Hair follicular keratinocyte (primary cell): Measurements from ENCODE around the gene PLIN4. TPM values are rescaled to one million over a fixed set of nuclear protein-coding genes. Genes with fewer than 3 reads are reported as not detected.

Experiments
- total RNA-seq: library from RNA; depleted of rRNA; stranded (reverse); fragments of >200 nt; gene quantifications from 2 replicates; pipeline ENCODE4 v1.2.3, GENCODE V29; 2015

PLIN4 gene, protein sequence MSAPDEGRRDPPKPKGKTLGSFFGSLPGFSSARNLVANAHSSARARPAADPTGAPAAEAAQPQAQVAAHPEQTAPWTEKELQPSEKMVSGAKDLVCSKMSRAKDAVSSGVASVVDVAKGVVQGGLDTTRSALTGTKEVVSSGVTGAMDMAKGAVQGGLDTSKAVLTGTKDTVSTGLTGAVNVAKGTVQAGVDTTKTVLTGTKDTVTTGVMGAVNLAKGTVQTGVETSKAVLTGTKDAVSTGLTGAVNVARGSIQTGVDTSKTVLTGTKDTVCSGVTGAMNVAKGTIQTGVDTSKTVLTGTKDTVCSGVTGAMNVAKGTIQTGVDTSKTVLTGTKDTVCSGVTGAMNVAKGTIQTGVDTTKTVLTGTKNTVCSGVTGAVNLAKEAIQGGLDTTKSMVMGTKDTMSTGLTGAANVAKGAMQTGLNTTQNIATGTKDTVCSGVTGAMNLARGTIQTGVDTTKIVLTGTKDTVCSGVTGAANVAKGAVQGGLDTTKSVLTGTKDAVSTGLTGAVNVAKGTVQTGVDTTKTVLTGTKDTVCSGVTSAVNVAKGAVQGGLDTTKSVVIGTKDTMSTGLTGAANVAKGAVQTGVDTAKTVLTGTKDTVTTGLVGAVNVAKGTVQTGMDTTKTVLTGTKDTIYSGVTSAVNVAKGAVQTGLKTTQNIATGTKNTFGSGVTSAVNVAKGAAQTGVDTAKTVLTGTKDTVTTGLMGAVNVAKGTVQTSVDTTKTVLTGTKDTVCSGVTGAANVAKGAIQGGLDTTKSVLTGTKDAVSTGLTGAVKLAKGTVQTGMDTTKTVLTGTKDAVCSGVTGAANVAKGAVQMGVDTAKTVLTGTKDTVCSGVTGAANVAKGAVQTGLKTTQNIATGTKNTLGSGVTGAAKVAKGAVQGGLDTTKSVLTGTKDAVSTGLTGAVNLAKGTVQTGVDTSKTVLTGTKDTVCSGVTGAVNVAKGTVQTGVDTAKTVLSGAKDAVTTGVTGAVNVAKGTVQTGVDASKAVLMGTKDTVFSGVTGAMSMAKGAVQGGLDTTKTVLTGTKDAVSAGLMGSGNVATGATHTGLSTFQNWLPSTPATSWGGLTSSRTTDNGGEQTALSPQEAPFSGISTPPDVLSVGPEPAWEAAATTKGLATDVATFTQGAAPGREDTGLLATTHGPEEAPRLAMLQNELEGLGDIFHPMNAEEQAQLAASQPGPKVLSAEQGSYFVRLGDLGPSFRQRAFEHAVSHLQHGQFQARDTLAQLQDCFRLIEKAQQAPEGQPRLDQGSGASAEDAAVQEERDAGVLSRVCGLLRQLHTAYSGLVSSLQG (N-terminal part only)
- total RNA-seq, result 1.1 and 2.1 TPM in 2 replicates

DNA sequence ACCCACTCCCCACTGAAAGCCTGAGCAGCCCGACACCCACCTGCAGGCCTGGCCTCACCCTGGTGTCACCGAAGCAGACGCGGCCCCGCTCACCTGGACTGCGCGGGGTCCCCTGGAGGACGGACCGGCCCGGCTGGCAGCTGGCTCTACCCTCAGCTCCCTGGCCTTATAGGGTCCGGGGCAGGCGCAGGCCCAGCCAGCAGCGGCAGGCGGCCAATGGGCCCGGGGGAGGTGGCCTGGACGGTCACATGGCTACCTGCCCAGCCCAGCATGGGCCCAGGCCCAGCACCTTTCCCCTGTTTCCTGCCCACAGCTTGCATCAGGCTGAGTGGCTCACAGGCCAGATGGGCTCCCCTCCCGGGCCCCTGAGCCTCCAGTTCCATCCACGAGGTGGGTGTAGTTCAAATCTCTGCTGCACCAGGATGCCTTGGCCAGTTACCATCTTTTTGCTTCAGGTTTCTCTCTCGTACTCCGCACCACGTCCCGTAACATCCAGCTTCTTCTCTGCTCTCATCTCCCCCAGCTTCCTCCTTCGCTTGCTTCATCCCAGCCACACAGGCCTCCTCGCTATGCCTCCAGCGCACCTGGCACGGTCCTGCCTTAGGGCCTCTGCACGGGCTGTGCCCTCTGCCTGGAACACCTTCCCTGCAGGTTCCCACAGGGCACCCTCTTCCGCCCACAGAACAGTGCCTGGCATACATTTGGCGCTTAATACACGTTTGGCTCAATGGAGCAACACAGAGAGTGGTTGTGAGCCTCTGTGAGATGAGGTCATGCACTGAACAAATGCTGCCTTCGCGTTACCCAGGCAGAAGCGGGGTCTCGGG lies at the start of gene PLIN4:
Gene PLIN4, minus strand, starts transcription at position 142 of the 827 bp plus-strand sequence. CDS start 214 bp downstream, outside the sequence.

DNA sequence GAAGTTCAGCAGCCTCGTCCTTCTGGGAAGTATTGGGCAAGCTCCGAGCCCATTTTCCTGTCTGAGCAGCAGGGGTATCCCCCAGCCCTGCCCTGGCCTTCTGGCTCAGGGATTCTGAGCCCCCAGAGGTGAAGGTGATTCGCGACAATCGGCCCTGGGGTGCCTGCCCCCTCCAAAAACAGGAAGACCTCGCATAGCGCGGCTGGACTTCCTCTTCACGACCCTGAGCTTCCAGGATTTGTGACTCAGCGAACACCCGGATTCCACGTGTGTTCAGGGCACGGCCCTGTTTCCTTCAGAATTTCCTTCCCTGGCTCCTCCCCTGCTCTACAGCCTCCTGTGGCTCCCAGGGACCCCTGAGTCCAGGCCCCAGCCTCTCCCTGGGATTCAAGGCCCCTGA lies 41.3 kb upstream of the PLIN4 start, which contains the start of gene SEMA6B:
Gene SEMA6B, minus strand, starts transcription at position 116 of the 400 bp plus-strand sequence. CDS start 1,227 bp downstream, outside the sequence.

DNA sequence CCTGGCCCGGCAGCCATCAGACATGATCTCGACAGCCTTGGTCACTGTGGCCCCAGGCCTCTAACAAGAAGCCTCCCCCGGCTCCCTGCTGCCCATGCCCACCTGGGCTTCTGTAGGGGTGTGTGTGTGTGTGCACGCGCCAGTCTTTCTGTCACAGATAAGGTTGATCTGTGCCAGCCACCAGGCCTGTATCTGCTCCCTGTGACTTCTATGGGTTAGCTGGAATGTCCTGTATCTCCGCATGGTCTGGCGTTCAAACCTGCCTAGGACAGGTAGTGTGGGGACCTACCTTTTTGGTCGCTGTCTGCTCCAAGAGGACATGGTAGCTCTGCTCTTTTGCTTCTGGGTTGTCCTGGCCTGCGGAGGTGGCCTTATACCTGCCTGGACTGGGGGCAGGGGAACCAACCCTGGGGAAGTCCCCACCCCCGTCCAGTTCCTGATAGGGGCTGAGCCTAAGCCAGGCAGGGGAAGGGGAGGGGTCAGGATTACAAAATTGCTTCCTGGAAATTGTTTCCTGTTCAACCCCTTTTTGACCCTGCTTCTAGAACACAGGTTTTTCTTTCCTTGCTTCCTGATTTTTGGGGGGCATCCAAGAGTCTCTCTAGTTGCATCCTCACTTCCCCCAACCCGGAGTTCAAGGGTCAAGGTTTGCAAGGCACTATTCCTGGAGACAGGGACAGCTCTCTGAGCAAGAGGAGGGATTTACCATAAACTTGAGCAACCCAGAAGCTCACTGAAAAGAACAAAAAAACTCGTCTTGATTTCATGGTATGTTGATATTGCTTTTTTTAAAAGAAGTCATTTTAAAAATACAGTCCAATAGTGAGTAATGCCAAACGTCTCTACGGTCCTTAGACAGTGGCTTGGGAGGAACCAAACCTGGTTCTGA lies 21.7 kb upstream of the PLIN4 start, which contains the start of gene LRG1:
Gene LRG1, minus strand, starts transcription at position 344 of the 889 bp plus-strand sequence. Its CDS starts 23 bp downstream, at position 321.

GRCh38 chr19:4534836-4535658 lies 16.8 kb upstream of the PLIN4 start, which contains the start of gene PLIN5:
TSS of gene PLIN5 (minus strand) at chr19:4535224. CDS start at chr19:4534074, 1,150 bp downstream.

DNA sequence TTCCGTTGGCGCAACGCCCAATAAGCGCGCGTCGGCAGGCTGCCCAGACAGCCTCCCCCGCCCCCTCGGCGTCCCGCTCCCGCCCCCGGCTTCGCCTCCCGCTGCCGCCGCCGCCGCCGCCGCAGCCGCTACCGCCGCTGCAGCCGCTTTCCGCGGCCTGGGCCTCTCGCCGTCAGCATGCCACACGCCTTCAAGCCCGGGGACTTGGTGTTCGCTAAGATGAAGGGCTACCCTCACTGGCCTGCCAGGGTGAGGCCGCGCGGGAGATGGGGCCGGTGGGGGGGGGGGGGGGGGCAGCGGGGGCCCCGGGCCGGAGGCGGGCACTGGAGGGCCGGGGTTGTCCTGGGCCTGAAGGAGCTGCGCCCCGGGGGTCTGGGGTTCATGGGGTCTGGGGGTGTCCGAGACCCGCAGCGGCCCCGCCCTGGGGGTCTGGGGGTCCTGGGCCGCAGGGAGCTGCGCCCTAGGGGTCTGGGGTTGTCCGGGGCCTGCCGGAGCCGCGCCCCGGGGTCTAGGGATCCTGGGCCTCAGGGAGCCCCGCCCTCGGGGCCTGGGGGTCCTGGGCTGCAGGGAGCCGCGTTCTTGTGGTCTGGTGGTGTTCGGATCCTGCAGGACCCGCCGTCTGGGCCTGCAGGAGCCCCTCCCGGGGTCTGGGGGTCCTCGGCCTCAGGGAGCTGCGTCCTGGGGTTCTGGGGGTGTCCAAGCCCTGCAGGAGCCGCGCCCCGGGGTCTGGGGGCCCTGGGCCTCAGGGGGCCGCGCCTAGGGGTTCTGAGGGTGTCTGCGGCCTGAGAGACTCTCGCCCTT lies 45.9 kb downstream of the PLIN4 start, which contains the start of gene HDGFL2:
Gene HDGFL2, plus strand, starts transcription at position 124 of the 801 bp plus-strand sequence. Its CDS starts 54 bp downstream, at position 178.

DNA sequence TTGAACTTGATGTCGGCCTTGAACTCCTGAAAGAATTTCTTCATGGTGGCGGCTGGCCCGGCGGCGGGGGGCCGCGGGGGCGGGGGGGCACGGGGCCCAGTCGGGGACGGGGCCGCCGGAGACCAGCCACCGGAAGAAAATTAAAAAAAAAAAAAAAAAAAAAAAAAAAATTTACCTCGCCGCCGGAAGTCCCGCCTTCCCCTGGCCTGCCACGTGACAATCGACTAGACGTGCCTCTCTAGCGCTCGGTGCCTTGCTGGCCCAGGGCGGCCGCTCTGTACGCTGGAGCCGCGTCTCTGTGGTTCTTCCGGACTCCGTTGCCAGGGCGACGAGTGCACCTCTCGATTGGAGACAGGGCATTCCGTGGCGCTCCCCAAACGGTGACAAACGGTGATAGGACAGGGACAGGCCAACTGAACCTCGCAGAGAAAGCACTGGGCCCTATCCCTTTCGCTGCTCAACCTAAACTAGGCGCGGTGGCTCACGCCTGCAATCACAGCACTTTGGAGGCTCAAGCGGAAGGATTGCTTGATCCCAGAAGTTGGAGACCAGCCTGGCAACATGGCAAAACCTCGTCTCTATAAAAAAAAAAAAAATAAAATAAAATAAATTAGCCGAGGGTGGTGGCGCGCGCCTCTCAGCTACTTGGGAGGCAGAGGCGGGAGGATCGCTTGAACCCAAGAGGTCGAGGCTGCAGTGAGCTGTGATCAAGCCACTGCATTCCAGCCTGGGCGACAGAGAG lies 60.5 kb downstream of the PLIN4 start, which contains the start of gene UBXN6:
Gene UBXN6, minus strand, starts transcription at position 141 of the 742 bp plus-strand sequence. Its CDS starts 97 bp downstream, at position 44.

Other genes with a start within 250 kb of the PLIN4 start
- gene SHD, start 239.2 kb downstream of the PLIN4 start, total RNA-seq, result not detected in 2 replicates
- not detected in 2 replicates for gene TMIGD2, start 216.1 kb downstream of the PLIN4 start, total RNA-seq
- gene FSD1, start 213.9 kb downstream of the PLIN4 start, total RNA-seq, result 0.80 and 1.1 TPM in 2 replicates
- 52.9 and 103 TPM in 2 replicates for gene STAP2, start 179.7 kb downstream of the PLIN4 start, total RNA-seq
- gene MPND, start 174.9 kb downstream of the PLIN4 start, total RNA-seq, result 2.3 and 3.5 TPM in 2 replicates
- gene SH3GL1, start 117.9 kb downstream of the PLIN4 start, total RNA-seq, result 80.9 and 85.8 TPM in 2 replicates
- 6.4 and 19.3 TPM in 2 replicates for gene CHAF1A, start 115.8 kb downstream of the PLIN4 start, total RNA-seq
- 53.6 and 74.0 TPM in 2 replicates for gene UBXN6, start 60.7 kb downstream of the PLIN4 start, total RNA-seq
- gene HDGFL2, start 46.2 kb downstream of the PLIN4 start, total RNA-seq, result 46.5 and 65.3 TPM in 2 replicates
- gene PLIN5, start 16.7 kb upstream of the PLIN4 start, total RNA-seq, result not detected in 2 replicates
- gene LRG1, start 21.6 kb upstream of the PLIN4 start, total RNA-seq, result not detected in 2 replicates
- not detected in 2 replicates for gene SEMA6B, start 41.2 kb upstream of the PLIN4 start, total RNA-seq
- gene TNFAIP8L1, start 121.0 kb upstream of the PLIN4 start, total RNA-seq, result 3.7 and 6.6 TPM in 2 replicates
- 130 and 196 TPM in 2 replicates for gene MYDGF, start 151.9 kb upstream of the PLIN4 start, total RNA-seq
- 90.5 and 153 TPM in 2 replicates for gene DPP9, start 205.4 kb upstream of the PLIN4 start, total RNA-seq